Neural progenitor cell (in vitro differentiated cells): Measurements from ENCODE around the gene PVALB. TPM values are rescaled to one million over a fixed set of nuclear protein-coding genes. Genes with fewer than 3 reads are reported as not detected.
A peak's percentile ranks its signal among the peaks of the same experiment; 100 is the strongest.

Experiments used
- DNase-seq: peaks from one replicate; pipeline ENCODE4 v3.0.0-alpha.2; 2016; ENCODE audit warnings: low spot score
- H2AFZ ChIP-seq: fragments of 200-600 bp; sonication (generic); replicated peaks from 2 replicates; pipeline ENCODE4 v1.6.1; 2016; ENCODE audit warnings: antibody characterized with exemption
- H3F3A ChIP-seq: fragments of 200-600 bp; sonication (generic); 2 replicates; pipeline ENCODE4 v1.6.1; 2016; ENCODE audit warnings: antibody characterized with exemption, low read depth
- H3K27ac ChIP-seq: fragments of 200-600 bp; sonication (generic); 2 replicates; pipeline ENCODE4 v1.5.1; 2016; ENCODE audit warnings: mild to moderate bottlenecking
- H3K27me3 ChIP-seq: fragments of 200-600 bp; sonication (generic); 2 replicates; pipeline ENCODE4 v1.6.1; 2016; ENCODE audit warnings: mild to moderate bottlenecking, moderate library complexity
- H3K36me3 ChIP-seq: fragments of 200-600 bp; sonication (generic); 2 replicates; pipeline ENCODE4 v1.5.1; 2016
- H3K4me1 ChIP-seq: fragments of 200-600 bp; sonication (generic); 2 replicates; pipeline ENCODE4 v1.6.1; 2016; ENCODE audit warnings: mixed run types
- H3K4me2 ChIP-seq: fragments of 200-600 bp; sonication (generic); 2 replicates; pipeline ENCODE4 v1.6.1; 2016
- H3K4me3 ChIP-seq: fragments of 200-600 bp; sonication (generic); 2 replicates; pipeline ENCODE4 v1.5.1; 2016
- H3K79me2 ChIP-seq: fragments of 200-600 bp; sonication (generic); 2 replicates; pipeline ENCODE4 v1.6.1; 2016; ENCODE audit warnings: low read depth
- H3K9ac ChIP-seq: fragments of 200-600 bp; sonication (generic); 2 replicates; pipeline ENCODE4 v1.6.1; 2016
- H3K9me3 ChIP-seq: fragments of 200-600 bp; sonication (generic); 2 replicates; pipeline ENCODE4 v1.5.1; 2016; ENCODE audit warnings: low read depth
- H4K20me1 ChIP-seq: fragments of 200-600 bp; sonication (generic); 2 replicates; pipeline ENCODE4 v1.6.1; 2016; ENCODE audit warnings: low read depth
- H3K27ac Mint-ChIP-seq: 3 replicates; pipeline ENCODE4 v1.8.0; 2021; ENCODE audit warnings: mixed read lengths
- H3K27me3 Mint-ChIP-seq: 2 replicates; pipeline ENCODE4 v1.8.0; 2022; ENCODE audit warnings: low read depth, mild to moderate bottlenecking, inconsistent platforms, moderate library complexity, mixed read lengths; ENCODE audit not compliant: insufficient read depth
- H3K36me3 Mint-ChIP-seq: 3 replicates; pipeline ENCODE4 v1.8.0; 2021; ENCODE audit warnings: mixed read lengths
- H3K4me1 Mint-ChIP-seq: 3 replicates; pipeline ENCODE4 v1.8.0; 2021; ENCODE audit warnings: mixed read lengths
- H3K4me3 Mint-ChIP-seq: 3 replicates; pipeline ENCODE4 v1.8.0; 2021; ENCODE audit warnings: mild to moderate bottlenecking, moderate library complexity, mixed read lengths
- H3K9me3 Mint-ChIP-seq: 3 replicates; pipeline ENCODE4 v1.8.0; 2020; ENCODE audit warnings: mixed read lengths
- CTCF ChIP-seq: fragments of 200-600 bp; sonication (generic); IDR thresholded peaks from 2 replicates; pipeline ENCODE4 v1.5.1; 2017; ENCODE audit warnings: antibody characterized with exemption, mild to moderate bottlenecking
- EZH2 ChIP-seq: fragments of 200-600 bp; sonication (generic); IDR thresholded peaks from 2 replicates; pipeline ENCODE4 v1.6.1; 2017; ENCODE audit warnings: antibody characterized with exemption, mild to moderate bottlenecking, moderate library complexity
- EZH2phosphoT487 ChIP-seq: fragments of 200-600 bp; sonication (generic); IDR thresholded peaks from 2 replicates; pipeline ENCODE4 v1.6.1; 2017; ENCODE audit warnings: antibody characterized with exemption
- total RNA-seq: library from RNA; depleted of rRNA; stranded (reverse); fragments of >200 nt; gene quantifications from 2 replicates; pipeline ENCODE4 v1.2.3, GENCODE V29; 2015; ENCODE audit warnings: low replicate concordance

PVALB gene
- total RNA-seq, 1 donor from 2014 or later, result not detected

GRCh38 chr22:36765943-36766450, 50.8 kb downstream of the PVALB start:
- H3K9me3 ChIP-seq, result no peaks in the 10 kb centered on the region
- H3K4me2 ChIP-seq, result no peak overlapping the region
- H3K4me3 Mint-ChIP-seq, result no peak overlapping the region
- peaks cover 12% of the 10 kb centered on the region for H3K36me3 Mint-ChIP-seq
- H3K9me3 Mint-ChIP-seq, result no peaks in the 10 kb centered on the region
- H2AFZ ChIP-seq, result no peak overlapping the region
- H3K4me1 ChIP-seq, result no peaks in the 10 kb centered on the region
- H3K36me3 ChIP-seq, result no peaks in the 10 kb centered on the region
- no peaks in the 10 kb centered on the region for H4K20me1 ChIP-seq
- H3K27me3 ChIP-seq, result no peaks in the 10 kb centered on the region
- peaks cover 13% of the 10 kb centered on the region for H3K4me1 Mint-ChIP-seq
- H3F3A ChIP-seq, result no peaks in the 10 kb centered on the region
- no peak for TF ChIP-seq CTCF
- TF ChIP-seq EZH2, result no peak
- no peak for TF ChIP-seq EZH2phosphoT487
- H3K27ac Mint-ChIP-seq, result no peak overlapping the region
- DNase-seq, result no peak
- no peak overlapping the region for H3K27ac ChIP-seq
- no peaks in the 10 kb centered on the region for H3K79me2 ChIP-seq
- H3K9ac ChIP-seq, result no peak overlapping the region
- peaks cover 4% of the 10 kb centered on the region for H3K27me3 Mint-ChIP-seq
- H3K4me3 ChIP-seq, result no peak overlapping the region

DNA sequence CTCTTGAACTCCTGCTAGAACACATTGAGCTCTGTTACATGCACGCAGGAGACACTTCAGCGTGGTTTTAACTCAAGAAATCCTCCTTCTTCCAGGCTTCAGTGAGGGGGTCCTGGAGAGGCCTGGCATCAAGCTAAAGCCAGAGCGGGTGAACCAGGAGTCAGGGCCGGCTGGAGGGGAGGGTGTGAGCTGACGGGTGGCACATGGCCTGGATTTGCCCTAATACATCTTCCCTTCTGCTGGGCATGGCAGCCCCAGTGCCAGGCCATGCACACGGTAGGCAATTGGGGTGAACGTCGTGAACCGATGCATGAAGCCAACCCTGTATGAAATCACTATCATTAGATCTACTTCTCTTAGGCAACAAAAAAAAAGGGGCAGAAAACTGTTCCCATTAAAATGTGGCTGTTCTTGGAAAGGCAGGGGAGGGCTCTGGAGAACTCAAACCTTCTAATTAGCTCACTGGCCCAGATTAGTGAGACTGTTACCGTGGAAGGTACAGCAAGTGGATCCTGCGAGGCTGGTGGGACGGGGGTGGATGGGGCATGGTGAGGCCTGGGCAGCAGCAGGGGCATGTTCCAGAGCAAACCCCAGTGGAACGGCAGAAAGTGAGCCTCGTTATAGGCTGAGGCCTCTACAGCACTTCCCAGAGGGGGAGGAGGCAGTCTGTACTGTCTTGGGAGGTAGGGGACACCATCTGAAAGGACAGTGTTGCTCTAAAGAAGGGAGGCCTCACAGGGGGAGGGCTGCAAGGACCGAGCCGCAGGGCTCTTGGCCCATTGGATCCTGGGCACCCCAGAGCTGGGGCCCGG, 51.5 kb downstream of the PVALB start:
- Histone ChIP-seq H2AFZ (no peak overlapping the region), H3K4me2 (no peak overlapping the region), H3K36me3 (no peaks in the 10 kb centered on the region), H3K27me3 (no peaks in the 10 kb centered on the region), H3F3A (no peaks in the 10 kb centered on the region), H3K9me3 (no peaks in the 10 kb centered on the region), H3K27ac (no peak overlapping the region), H3K9ac (no peak overlapping the region), H4K20me1 (no peaks in the 10 kb centered on the region), H3K4me3 (no peak overlapping the region), H3K79me2 (no peaks in the 10 kb centered on the region), H3K4me1 (no peaks in the 10 kb centered on the region)
- peaks cover 4% of the 10 kb centered on the region for H3K27me3 Mint-ChIP-seq
- no peak for TF ChIP-seq EZH2
- no peak for TF ChIP-seq CTCF
- H3K4me3 Mint-ChIP-seq, result peak overlapping the region; percentile 46
- H3K27ac Mint-ChIP-seq, result no peak overlapping the region
- H3K9me3 Mint-ChIP-seq, result no peaks in the 10 kb centered on the region
- no peak for DNase-seq
- H3K36me3 Mint-ChIP-seq, result peaks cover 12% of the 10 kb centered on the region
- H3K4me1 Mint-ChIP-seq, result peaks cover 6% of the 10 kb centered on the region

DNA sequence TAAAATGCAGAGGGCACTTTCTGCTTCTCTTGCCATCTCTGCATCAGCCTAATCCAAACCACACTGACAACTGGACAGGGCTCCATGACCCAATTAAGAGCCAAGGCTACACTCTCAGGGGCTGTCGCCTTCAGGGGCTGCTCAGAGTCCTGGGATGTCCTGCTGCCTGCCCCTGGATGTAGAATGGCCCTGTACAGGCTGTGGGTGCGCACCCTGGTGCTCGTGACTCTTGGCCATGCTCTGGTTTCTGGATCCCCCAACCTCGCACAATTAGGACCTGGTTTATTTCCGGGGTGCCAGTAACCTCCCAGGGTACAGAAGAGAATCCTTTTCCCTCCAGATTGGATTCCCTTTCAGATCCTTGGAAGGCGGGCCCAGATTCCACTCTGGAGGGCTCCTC, 52.2 kb downstream of the PVALB start:
- Mint-ChIP-seq H3K27me3 (peaks cover 4% of the 10 kb centered on the region), H3K4me3 (no peak overlapping the region), H3K4me1 (peaks cover 4% of the 10 kb centered on the region), H3K9me3 (no peaks in the 10 kb centered on the region), H3K36me3 (peaks cover 12% of the 10 kb centered on the region), H3K27ac (no peak overlapping the region)
- no peaks in the 10 kb centered on the region for H3K36me3 ChIP-seq
- H3K4me3 ChIP-seq, result no peak overlapping the region
- no peak overlapping the region for H3K27ac ChIP-seq
- no peaks in the 10 kb centered on the region for H3F3A ChIP-seq
- H3K4me2 ChIP-seq, result no peak overlapping the region
- no peaks in the 10 kb centered on the region for H3K4me1 ChIP-seq
- H3K79me2 ChIP-seq, result no peaks in the 10 kb centered on the region
- no peaks in the 10 kb centered on the region for H4K20me1 ChIP-seq
- H3K9ac ChIP-seq, result no peak overlapping the region
- no peak for TF ChIP-seq EZH2
- no peak for TF ChIP-seq EZH2phosphoT487
- no peak for TF ChIP-seq CTCF
- DNase-seq, result no peak
- H3K9me3 ChIP-seq, result no peaks in the 10 kb centered on the region
- no peak overlapping the region for H2AFZ ChIP-seq
- H3K27me3 ChIP-seq, result no peaks in the 10 kb centered on the region
